ENCODE data around the gene MYH13. TPM values are rescaled to one million over a fixed set of nuclear protein-coding genes. Genes with fewer than 3 reads are reported as not detected.

The MYH13 gene
- total RNA-seq, 1 experiment from 2014 or later: not detected

DNA sequence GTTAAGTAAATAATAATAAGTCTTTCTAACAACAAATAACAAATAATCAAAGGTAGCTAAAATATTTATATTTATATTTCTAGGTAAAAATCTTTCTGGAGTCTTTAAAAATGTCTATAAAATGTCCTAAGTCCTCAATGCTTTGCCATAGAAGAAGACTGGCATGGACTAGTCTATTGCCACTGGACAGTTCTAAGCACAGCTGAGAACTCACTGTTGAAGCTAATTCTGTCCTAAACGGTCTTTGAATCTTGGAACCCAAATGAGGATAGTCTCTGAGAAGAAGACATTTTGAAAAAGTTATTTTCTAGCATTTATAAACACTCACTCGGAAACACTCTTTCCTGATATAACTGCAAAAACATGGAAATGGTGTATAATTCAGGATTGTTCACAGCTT lies 48.4 kb upstream of the MYH13 start:
- ATAC-seq: no peak

DNA sequence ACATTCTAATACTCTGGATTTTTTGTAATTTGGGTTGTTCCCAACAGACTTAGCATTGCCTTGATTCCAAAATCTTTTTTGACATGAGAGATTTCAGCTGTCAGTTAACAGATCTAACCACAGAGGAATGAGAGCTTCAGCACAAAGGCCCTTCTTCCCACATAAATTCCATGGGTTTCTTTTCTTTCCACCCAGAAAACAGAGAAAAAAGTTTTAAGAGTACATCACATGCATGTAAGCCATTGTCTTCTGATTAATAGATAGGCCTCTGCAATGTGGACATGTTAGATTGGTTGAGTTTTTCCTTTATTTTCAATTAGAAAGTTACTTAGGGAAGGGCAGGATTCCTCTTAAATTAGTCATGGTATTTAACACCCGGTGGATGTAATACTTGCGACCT lies 48.0 kb upstream of the MYH13 start:
- POLR2A ChIA-PET: no interaction called here
- Mint-ChIP-seq H3K36me3 (no peaks in the 10 kb centered on the region), H3K4me1 (peaks cover 24% of the 10 kb centered on the region), H3K4me3 (no peak overlapping the region), H3K27ac (no peak overlapping the region), H3K27me3 (ENCODE audit: low read depth) (no peaks in the 10 kb centered on the region), H3K9me3 (no peaks in the 10 kb centered on the region)
- CTCF ChIA-PET: interaction anchor here (1.0 to 4.6 kb wide), 4 partner anchors 22 to 197 kb away, joined by 3 to 25 read pairs (median 4); no protein-coding TSS in a partner anchor
- DNase-seq (ENCODE audit: low spot score): no peak
- ATAC-seq: no peak
- TF ChIP-seq IRF2 (CRISPR knock-in tag; IDR thresholded peaks at IDR 0.05; ENCODE audit: borderline replicate concordance, low read depth) (no peak), PRRX2 (CRISPR knock-in tag; IDR thresholded peaks at IDR 0.05) (no peak), NFYB (CRISPR knock-in tag; conservative IDR thresholded peaks at IDR 0.05; ENCODE audit: low read depth) (no peak), NFATC4 (CRISPR knock-in tag; IDR thresholded peaks at IDR 0.05) (no peak), TEAD1 (CRISPR knock-in tag; IDR thresholded peaks at IDR 0.05) (no peak), SMAD4 (CRISPR knock-in tag; IDR thresholded peaks at IDR 0.05) (no peak), ESRRA (CRISPR knock-in tag; IDR thresholded peaks at IDR 0.05; ENCODE audit: borderline replicate concordance) (no peak), GABPB1 (CRISPR knock-in tag; IDR thresholded peaks at IDR 0.05) (no peak), JUN (CRISPR knock-in tag; IDR thresholded peaks at IDR 0.05) (no peak), ZNF416 (CRISPR knock-in tag; IDR thresholded peaks at IDR 0.05) (no peak)
- TF ChIP-seq, protein P1, sequence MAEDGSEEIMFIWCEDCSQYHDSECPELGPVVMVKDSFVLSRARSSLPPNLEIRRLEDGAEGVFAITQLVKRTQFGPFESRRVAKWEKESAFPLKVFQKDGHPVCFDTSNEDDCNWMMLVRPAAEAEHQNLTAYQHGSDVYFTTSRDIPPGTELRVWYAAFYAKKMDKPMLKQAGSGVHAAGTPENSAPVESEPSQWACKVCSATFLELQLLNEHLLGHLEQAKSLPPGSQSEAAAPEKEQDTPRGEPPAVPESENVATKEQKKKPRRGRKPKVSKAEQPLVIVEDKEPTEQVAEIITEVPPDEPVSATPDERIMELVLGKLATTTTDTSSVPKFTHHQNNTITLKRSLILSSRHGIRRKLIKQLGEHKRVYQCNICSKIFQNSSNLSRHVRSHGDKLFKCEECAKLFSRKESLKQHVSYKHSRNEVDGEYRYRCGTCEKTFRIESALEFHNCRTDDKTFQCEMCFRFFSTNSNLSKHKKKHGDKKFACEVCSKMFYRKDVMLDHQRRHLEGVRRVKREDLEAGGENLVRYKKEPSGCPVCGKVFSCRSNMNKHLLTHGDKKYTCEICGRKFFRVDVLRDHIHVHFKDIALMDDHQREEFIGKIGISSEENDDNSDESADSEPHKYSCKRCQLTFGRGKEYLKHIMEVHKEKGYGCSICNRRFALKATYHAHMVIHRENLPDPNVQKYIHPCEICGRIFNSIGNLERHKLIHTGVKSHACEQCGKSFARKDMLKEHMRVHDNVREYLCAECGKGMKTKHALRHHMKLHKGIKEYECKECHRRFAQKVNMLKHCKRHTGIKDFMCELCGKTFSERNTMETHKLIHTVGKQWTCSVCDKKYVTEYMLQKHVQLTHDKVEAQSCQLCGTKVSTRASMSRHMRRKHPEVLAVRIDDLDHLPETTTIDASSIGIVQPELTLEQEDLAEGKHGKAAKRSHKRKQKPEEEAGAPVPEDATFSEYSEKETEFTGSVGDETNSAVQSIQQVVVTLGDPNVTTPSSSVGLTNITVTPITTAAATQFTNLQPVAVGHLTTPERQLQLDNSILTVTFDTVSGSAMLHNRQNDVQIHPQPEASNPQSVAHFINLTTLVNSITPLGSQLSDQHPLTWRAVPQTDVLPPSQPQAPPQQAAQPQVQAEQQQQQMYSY (CRISPR knock-in tag; IDR thresholded peaks at IDR 0.05): no peak
- TF ChIP-seq, protein P2, sequence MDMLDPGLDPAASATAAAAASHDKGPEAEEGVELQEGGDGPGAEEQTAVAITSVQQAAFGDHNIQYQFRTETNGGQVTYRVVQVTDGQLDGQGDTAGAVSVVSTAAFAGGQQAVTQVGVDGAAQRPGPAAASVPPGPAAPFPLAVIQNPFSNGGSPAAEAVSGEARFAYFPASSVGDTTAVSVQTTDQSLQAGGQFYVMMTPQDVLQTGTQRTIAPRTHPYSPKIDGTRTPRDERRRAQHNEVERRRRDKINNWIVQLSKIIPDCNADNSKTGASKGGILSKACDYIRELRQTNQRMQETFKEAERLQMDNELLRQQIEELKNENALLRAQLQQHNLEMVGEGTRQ (CRISPR knock-in tag; IDR thresholded peaks at IDR 0.05): no peak
- TF ChIP-seq, protein P3, sequence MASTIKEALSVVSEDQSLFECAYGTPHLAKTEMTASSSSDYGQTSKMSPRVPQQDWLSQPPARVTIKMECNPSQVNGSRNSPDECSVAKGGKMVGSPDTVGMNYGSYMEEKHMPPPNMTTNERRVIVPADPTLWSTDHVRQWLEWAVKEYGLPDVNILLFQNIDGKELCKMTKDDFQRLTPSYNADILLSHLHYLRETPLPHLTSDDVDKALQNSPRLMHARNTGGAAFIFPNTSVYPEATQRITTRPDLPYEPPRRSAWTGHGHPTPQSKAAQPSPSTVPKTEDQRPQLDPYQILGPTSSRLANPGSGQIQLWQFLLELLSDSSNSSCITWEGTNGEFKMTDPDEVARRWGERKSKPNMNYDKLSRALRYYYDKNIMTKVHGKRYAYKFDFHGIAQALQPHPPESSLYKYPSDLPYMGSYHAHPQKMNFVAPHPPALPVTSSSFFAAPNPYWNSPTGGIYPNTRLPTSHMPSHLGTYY (CRISPR knock-in tag; IDR thresholded peaks at IDR 0.05): no peak

More for the DNA sequence above, 48.4 kb upstream of the MYH13 start:
- Mint-ChIP-seq H3K4me1 (peaks cover 21% of the 10 kb centered on the region), H3K36me3 (no peaks in the 10 kb centered on the region), H3K9me3 (no peaks in the 10 kb centered on the region), H3K4me3 (no peak overlapping the region), H3K27ac (no peak overlapping the region), H3K27me3 (ENCODE audit: low read depth) (no peaks in the 10 kb centered on the region)
- POLR2A ChIA-PET: no interaction called here
- TF ChIP-seq SOX15 (CRISPR knock-in tag; IDR thresholded peaks at IDR 0.05): no peak
- TF ChIP-seq, protein P4, sequence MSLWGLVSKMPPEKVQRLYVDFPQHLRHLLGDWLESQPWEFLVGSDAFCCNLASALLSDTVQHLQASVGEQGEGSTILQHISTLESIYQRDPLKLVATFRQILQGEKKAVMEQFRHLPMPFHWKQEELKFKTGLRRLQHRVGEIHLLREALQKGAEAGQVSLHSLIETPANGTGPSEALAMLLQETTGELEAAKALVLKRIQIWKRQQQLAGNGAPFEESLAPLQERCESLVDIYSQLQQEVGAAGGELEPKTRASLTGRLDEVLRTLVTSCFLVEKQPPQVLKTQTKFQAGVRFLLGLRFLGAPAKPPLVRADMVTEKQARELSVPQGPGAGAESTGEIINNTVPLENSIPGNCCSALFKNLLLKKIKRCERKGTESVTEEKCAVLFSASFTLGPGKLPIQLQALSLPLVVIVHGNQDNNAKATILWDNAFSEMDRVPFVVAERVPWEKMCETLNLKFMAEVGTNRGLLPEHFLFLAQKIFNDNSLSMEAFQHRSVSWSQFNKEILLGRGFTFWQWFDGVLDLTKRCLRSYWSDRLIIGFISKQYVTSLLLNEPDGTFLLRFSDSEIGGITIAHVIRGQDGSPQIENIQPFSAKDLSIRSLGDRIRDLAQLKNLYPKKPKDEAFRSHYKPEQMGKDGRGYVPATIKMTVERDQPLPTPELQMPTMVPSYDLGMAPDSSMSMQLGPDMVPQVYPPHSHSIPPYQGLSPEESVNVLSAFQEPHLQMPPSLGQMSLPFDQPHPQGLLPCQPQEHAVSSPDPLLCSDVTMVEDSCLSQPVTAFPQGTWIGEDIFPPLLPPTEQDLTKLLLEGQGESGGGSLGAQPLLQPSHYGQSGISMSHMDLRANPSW (CRISPR knock-in tag; conservative IDR thresholded peaks at IDR 0.05; ENCODE audit: low read depth): no peak
- TF ChIP-seq, protein P5, sequence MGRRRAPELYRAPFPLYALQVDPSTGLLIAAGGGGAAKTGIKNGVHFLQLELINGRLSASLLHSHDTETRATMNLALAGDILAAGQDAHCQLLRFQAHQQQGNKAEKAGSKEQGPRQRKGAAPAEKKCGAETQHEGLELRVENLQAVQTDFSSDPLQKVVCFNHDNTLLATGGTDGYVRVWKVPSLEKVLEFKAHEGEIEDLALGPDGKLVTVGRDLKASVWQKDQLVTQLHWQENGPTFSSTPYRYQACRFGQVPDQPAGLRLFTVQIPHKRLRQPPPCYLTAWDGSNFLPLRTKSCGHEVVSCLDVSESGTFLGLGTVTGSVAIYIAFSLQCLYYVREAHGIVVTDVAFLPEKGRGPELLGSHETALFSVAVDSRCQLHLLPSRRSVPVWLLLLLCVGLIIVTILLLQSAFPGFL (CRISPR knock-in tag; IDR thresholded peaks at IDR 0.05; ENCODE audit: borderline replicate concordance): no peak
- no peak for TF ChIP-seq FOXP1 (CRISPR knock-in tag; IDR thresholded peaks at IDR 0.05; ENCODE audit: borderline replicate concordance)
- TF ChIP-seq MYBL2 (CRISPR knock-in tag; IDR thresholded peaks at IDR 0.05): no peak
- CTCF ChIA-PET: interaction anchor here (1.0 to 4.6 kb wide), 3 partner anchors 91 to 197 kb away, joined by 3 to 25 read pairs (median 3); no protein-coding TSS in a partner anchor
- no peak for DNase-seq (ENCODE audit: low spot score)
